GM23338 (cell line): ENCODE measurements around the gene ZNF516. TPM values are rescaled to one million over a fixed set of nuclear protein-coding genes. Genes with fewer than 3 reads are reported as not detected.

ENCODE experiments used
- ATAC-seq: fragments of 200-7000 bp; cut with Tn5 transposase; 3 replicates; pipeline ENCODE4 v1.9.1; 2020
- DNase-seq: peaks from one replicate; pipeline ENCODE4 v3.0.0-alpha.2; 2015; ENCODE audit warnings: low spot score
- H2AFZ ChIP-seq: fragments of 200-600 bp; sonication (generic); 2 replicates; pipeline ENCODE4 v1.8.0; 2016; ENCODE audit warnings: antibody characterized with exemption, mild to moderate bottlenecking, moderate library complexity
- H3F3A ChIP-seq: fragments of 200-600 bp; sonication (generic); replicated peaks from 2 replicates; pipeline ENCODE4 v1.8.0; 2017; ENCODE audit warnings: antibody characterized with exemption, mixed run types, low read depth
- H3K27ac ChIP-seq: fragments of 200-600 bp; sonication (generic); 2 replicates; pipeline ENCODE4 v1.6.1; 2016; ENCODE audit warnings: low read depth
- H3K27me3 ChIP-seq: fragments of 200-600 bp; sonication (generic); 2 replicates; pipeline ENCODE4 v1.8.0; 2016; ENCODE audit warnings: mild to moderate bottlenecking, mixed run types, moderate library complexity; ENCODE audit not compliant: insufficient read depth
- H3K36me3 ChIP-seq: fragments of 200-600 bp; sonication (generic); 2 replicates; pipeline ENCODE4 v1.8.0; 2016; ENCODE audit warnings: mild to moderate bottlenecking; ENCODE audit not compliant: insufficient read depth
- H3K4me1 ChIP-seq: fragments of 200-600 bp; sonication (generic); 2 replicates; pipeline ENCODE4 v1.8.0; 2016; ENCODE audit warnings: mild to moderate bottlenecking, moderate library complexity; ENCODE audit not compliant: insufficient read depth
- H3K4me2 ChIP-seq: fragments of 200-600 bp; sonication (generic); 2 replicates; pipeline ENCODE4 v1.7.1; 2017; ENCODE audit warnings: mixed run types
- H3K4me3 ChIP-seq: fragments of 200-600 bp; sonication (generic); 2 replicates; pipeline ENCODE4 v1.6.1; 2016; ENCODE audit warnings: mixed run types
- H3K79me2 ChIP-seq: fragments of 200-600 bp; sonication (generic); replicated peaks from 2 replicates; pipeline ENCODE4 v1.8.0; 2017; ENCODE audit warnings: mild to moderate bottlenecking; ENCODE audit not compliant: insufficient read depth
- H3K9me2 ChIP-seq: fragments of 200-600 bp; sonication (generic); 2 replicates; pipeline ENCODE4 v1.8.0; 2017; ENCODE audit not compliant: insufficient read depth
- H4K20me1 ChIP-seq: fragments of 200-600 bp; sonication (generic); replicated peaks from 2 replicates; pipeline ENCODE4 v1.8.0; 2017; ENCODE audit warnings: mild to moderate bottlenecking; ENCODE audit not compliant: insufficient read depth
- H3K27ac Mint-ChIP-seq: 2 replicates; pipeline ENCODE4 v1.8.0; 2020; ENCODE audit warnings: inconsistent platforms, mild to moderate bottlenecking, moderate library complexity, mixed read lengths
- H3K27me3 Mint-ChIP-seq: 3 replicates; pipeline ENCODE4 v1.8.0; 2022; ENCODE audit warnings: low read depth, mild to moderate bottlenecking, moderate library complexity, mixed read lengths, inconsistent platforms; ENCODE audit not compliant: insufficient read depth, poor library complexity
- H3K36me3 Mint-ChIP-seq: 3 replicates; pipeline ENCODE4 v1.8.0; 2021; ENCODE audit warnings: low read depth, mild to moderate bottlenecking, inconsistent platforms, moderate library complexity, mixed read lengths
- H3K4me1 Mint-ChIP-seq: 3 replicates; pipeline ENCODE4 v1.8.0; 2020; ENCODE audit warnings: mild to moderate bottlenecking, inconsistent platforms, mixed read lengths
- H3K4me3 Mint-ChIP-seq: 3 replicates; pipeline ENCODE4 v1.8.0; 2021; ENCODE audit warnings: moderate library complexity, mild to moderate bottlenecking, inconsistent platforms, mixed read lengths
- H3K9me3 Mint-ChIP-seq: 3 replicates; pipeline ENCODE4 v1.8.0; 2020; ENCODE audit warnings: moderate library complexity, mild to moderate bottlenecking, inconsistent platforms, mixed read lengths
- CREB1 ChIP-seq: fragments of 250-450 bp; sonication (Bioruptor Pico); IDR thresholded peaks from 2 replicates; pipeline ENCODE4 v1.5.0; 2020; ENCODE audit warnings: low read depth, mild to moderate bottlenecking, moderate library complexity
- CTCF ChIP-seq, 2 experiments: fragments of 200-600 bp in 1 of 2; sonication (generic) in 1 of 2; conservative IDR thresholded peaks; 2 replicates each; pipeline versions ENCODE4 v1.5.1 to v1.6.1; 2016 to 2017; ENCODE audit warnings: antibody characterized with exemption in 2 of 2, low read depth in 2 of 2, mild to moderate bottlenecking in 2 of 2, moderate library complexity in 1 of 2
- ETS1 ChIP-seq: IDR thresholded peaks from 2 replicates; pipeline ENCODE4 v1.6.1; 2016; ENCODE audit warnings: antibody characterized with exemption
- EZH2 ChIP-seq: fragments of 200-600 bp; sonication (generic); IDR thresholded peaks from one replicate; pipeline ENCODE4 v1.8.0; 2017; ENCODE audit warnings: antibody characterized with exemption, mild to moderate bottlenecking, low read depth; ENCODE audit not compliant: unreplicated experiment
- EZH2phosphoT487 ChIP-seq: fragments of 200-600 bp; sonication (generic); IDR thresholded peaks from one replicate; pipeline ENCODE4 v1.8.1; 2018; ENCODE audit warnings: antibody characterized with exemption; ENCODE audit not compliant: unreplicated experiment
- NANOG ChIP-seq: IDR thresholded peaks from 2 replicates; pipeline ENCODE4 v1.6.1; 2016; ENCODE audit warnings: antibody characterized with exemption, borderline replicate concordance
- POLR2AphosphoS5 ChIP-seq: IDR thresholded peaks from 2 replicates; pipeline ENCODE4 v1.6.1; 2016; ENCODE audit warnings: antibody characterized with exemption, low read depth
- STAT1 ChIP-seq: IDR thresholded peaks from one replicate; pipeline ENCODE4 v1.6.1; 2016; ENCODE audit warnings: antibody characterized with exemption; ENCODE audit not compliant: unreplicated experiment
- ZNF114 ChIP-seq: fragments of 250-450 bp; sonication (Bioruptor Pico); IDR thresholded peaks from 2 replicates; pipeline ENCODE4 v1.5.0; 2020; ENCODE audit warnings: mild to moderate bottlenecking, moderate library complexity
- ZNF331 ChIP-seq: fragments of 250-450 bp; sonication (Bioruptor Pico); IDR thresholded peaks from 2 replicates; pipeline ENCODE4 v1.5.0; 2020; ENCODE audit warnings: low read depth, mild to moderate bottlenecking, moderate library complexity
- ZNF462 ChIP-seq: fragments of 250-450 bp; sonication (Bioruptor Pico); IDR thresholded peaks from 2 replicates; pipeline ENCODE4 v1.5.0; 2020; ENCODE audit warnings: mild to moderate bottlenecking, moderate library complexity
- polyA plus RNA-seq: library from polyadenylated mRNA; unstranded; fragments of >200 nt; fragmentation: Nextera tagmentation; extraction: Ambion mirVana; gene quantifications from 2 replicates; pipeline ENCODE4 v1.2.1, GENCODE V29; 2016
- total RNA-seq: library from RNA; depleted of rRNA; stranded (reverse); fragments of >200 nt; shearing (Covaris generic); gene quantifications from 2 replicates; pipeline ENCODE4 v1.2.3, GENCODE V29; 2014

Gene ZNF516
- total and polyA plus RNA-seq, 2 experiments from 2014 or later: 11.9 to 24.2 TPM

GRCh38 chr18:76367168-76368125, 127.6 kb downstream of the ZNF516 start (continued):
- no peak for TF ChIP-seq ZNF462
- no peak for TF ChIP-seq STAT1
- TF ChIP-seq CTCF (conservative IDR thresholded peaks at IDR 0.05; ENCODE audit: low read depth in 2 of 2): no peak

- Histone ChIP-seq H3K4me2 (no peak overlapping the region), H3K9me2 (no peaks in the 10 kb centered on the region), H3F3A (no peaks in the 10 kb centered on the region), H3K36me3 (no peaks in the 10 kb centered on the region), H3K4me3 (no peak overlapping the region), H2AFZ (no peak overlapping the region), H3K27me3 (no peaks in the 10 kb centered on the region), H3K79me2 (no peaks in the 10 kb centered on the region), H3K4me1 (peaks cover 11% of the 10 kb centered on the region), H4K20me1 (no peaks in the 10 kb centered on the region), H3K27ac (no peak overlapping the region)
- Mint-ChIP-seq H3K4me1 (peaks cover 30% of the 10 kb centered on the region), H3K27me3 (peaks cover 2% of the 10 kb centered on the region), H3K4me3 (no peak overlapping the region), H3K27ac (no peak overlapping the region), H3K9me3 (no peaks in the 10 kb centered on the region), H3K36me3 (peaks cover 9% of the 10 kb centered on the region; the same call in 1 of the 3 replicates)
- no peak for ATAC-seq
- no peak for DNase-seq
- TF ChIP-seq POLR2AphosphoS5 (no peak), ETS1 (no peak), CTCF (conservative IDR thresholded peaks at IDR 0.05; ENCODE audit: low read depth in 2 of 2) (no peak), CREB1 (CRISPR knock-in tag) (no peak), EZH2 (no peak), EZH2phosphoT487 (no peak), ZNF331 (CRISPR knock-in tag) (no peak), ZNF114 (CRISPR knock-in tag) (no peak), STAT1 (no peak), NANOG (no peak)
Observed at GRCh38 chr18:76365561-76365960, 129.5 kb downstream of the ZNF516 start.
